GM18873 (cell line): ENCODE measurements around the gene LEF1.
A peak's percentile ranks its signal among the peaks of the same experiment; 100 is the strongest.

ENCODE experiments used
- ATAC-seq: cut with Tn5 transposase; IDR thresholded peaks from one replicate; pipeline ENCODE4 v1.9.1; 2021; ENCODE audit warnings: mild to moderate bottlenecking, moderate library complexity, moderate number of reproducible peaks; ENCODE audit not compliant: unreplicated experiment, low FRiP score

The LEF1 gene

GRCh38 chr4:108168671-108169523 is at the start of gene LEF1:
Gene LEF1, minus strand, starts transcription at chr4:108168932. Its CDS starts 1,165 bp downstream, at chr4:108167767.
- ATAC-seq = no peak

GRCh38 chr4:108216510-108216909 is 47.8 kb upstream of the LEF1 start:
- ATAC-seq = no peak

GRCh38 chr4:108215055-108215454 is 46.3 kb upstream of the LEF1 start:
- no peak for ATAC-seq

- ATAC-seq = no peak
These were observed 45.0 kb upstream of the LEF1 start for GRCh38 chr4:108213723-108214122.

- no peak for ATAC-seq
These were observed 44.6 kb upstream of the LEF1 start for GRCh38 chr4:108213308-108213707.

- no peak for ATAC-seq
These were observed 42.5 kb upstream of the LEF1 start for GRCh38 chr4:108210989-108211835.

GRCh38 chr4:108209489-108209888 is 40.8 kb upstream of the LEF1 start:
- no peak for ATAC-seq

- no peak for ATAC-seq
These were observed 37.1 kb upstream of the LEF1 start for GRCh38 chr4:108205859-108206258.

- ATAC-seq = no peak
These were observed 35.8 kb upstream of the LEF1 start for GRCh38 chr4:108204518-108204917.

- ATAC-seq = no peak
These were observed 34.6 kb upstream of the LEF1 start for GRCh38 chr4:108203377-108203776.

GRCh38 chr4:108201774-108202173 is 33.0 kb upstream of the LEF1 start:
- no peak for ATAC-seq

- ATAC-seq = no peak
These were observed 31.1 kb upstream of the LEF1 start for GRCh38 chr4:108199881-108200280.

GRCh38 chr4:108193886-108194672 is 25.3 kb upstream of the LEF1 start:
- ATAC-seq = no peak

GRCh38 chr4:108192935-108193334 is 24.2 kb upstream of the LEF1 start:
- ATAC-seq = no peak

GRCh38 chr4:108192056-108192455 is 23.3 kb upstream of the LEF1 start:
- ATAC-seq = no peak

- peak; percentile 62 for ATAC-seq
These were observed 22.7 kb upstream of the LEF1 start for GRCh38 chr4:108191269-108191914.

GRCh38 chr4:108188770-108189169 is 20.0 kb upstream of the LEF1 start:
- no peak for ATAC-seq

GRCh38 chr4:108185252-108185651 is 16.5 kb upstream of the LEF1 start:
- no peak for ATAC-seq

- no peak for ATAC-seq
These were observed 15.8 kb upstream of the LEF1 start for GRCh38 chr4:108184453-108185049.

- ATAC-seq = no peak
These were observed 13.0 kb upstream of the LEF1 start for GRCh38 chr4:108181704-108182103.
